ENCODE results near the gene METRNL.

METRNL gene

GRCh38 chr17:83087788-83088360, 8.5 kb downstream of the METRNL start:
- Mint-ChIP-seq H3K9me3 (no peaks in the 10 kb centered on the region), H3K4me1 (peaks cover 16% of the 10 kb centered on the region), H3K4me3 (no peak overlapping the region), H3K27ac (no peak overlapping the region), H3K27me3 (no peaks in the 10 kb centered on the region), H3K36me3 (peaks cover 23% of the 10 kb centered on the region)
- ATAC-seq: no peak

GRCh38 chr17:83088451-83088850, 9.0 kb downstream of the METRNL start:
- H3K36me3 Mint-ChIP-seq: peaks cover 23% of the 10 kb centered on the region
- no peaks in the 10 kb centered on the region for H3K9me3 Mint-ChIP-seq
- H3K27me3 Mint-ChIP-seq: no peaks in the 10 kb centered on the region
- no peak overlapping the region for H3K27ac Mint-ChIP-seq
- H3K4me3 Mint-ChIP-seq: no peak overlapping the region
- ATAC-seq: no peak
- H3K4me1 Mint-ChIP-seq: peaks cover 10% of the 10 kb centered on the region

- peaks cover 27% of the 10 kb centered on the region for H3K36me3 Mint-ChIP-seq
- no peak overlapping the region for H3K4me3 Mint-ChIP-seq
- H3K27ac Mint-ChIP-seq: no peak overlapping the region
- no peak for ATAC-seq
- no peaks in the 10 kb centered on the region for H3K27me3 Mint-ChIP-seq
- H3K4me1 Mint-ChIP-seq: peaks cover 7% of the 10 kb centered on the region
- no peaks in the 10 kb centered on the region for H3K9me3 Mint-ChIP-seq
Observed at GRCh38 chr17:83088909-83089308, 9.5 kb downstream of the METRNL start.

- H3K36me3 Mint-ChIP-seq: peaks cover 32% of the 10 kb centered on the region
- H3K4me1 Mint-ChIP-seq: peaks cover 5% of the 10 kb centered on the region
- no peaks in the 10 kb centered on the region for H3K27me3 Mint-ChIP-seq
- peak; percentile 58 for ATAC-seq
- no peak overlapping the region for H3K4me3 Mint-ChIP-seq
- no peak overlapping the region for H3K27ac Mint-ChIP-seq
- H3K9me3 Mint-ChIP-seq: no peaks in the 10 kb centered on the region
Observed at GRCh38 chr17:83089328-83090132, 10.1 kb downstream of the METRNL start.

- no peak overlapping the region for H3K27ac Mint-ChIP-seq
- H3K9me3 Mint-ChIP-seq: no peaks in the 10 kb centered on the region
- no peaks in the 10 kb centered on the region for H3K27me3 Mint-ChIP-seq
- peaks cover 36% of the 10 kb centered on the region for H3K36me3 Mint-ChIP-seq
- no peaks in the 10 kb centered on the region for H3K4me1 Mint-ChIP-seq
- H3K4me3 Mint-ChIP-seq: no peak overlapping the region
- peak; percentile 22 for ATAC-seq
Observed at GRCh38 chr17:83090444-83091256, 11.2 kb downstream of the METRNL start.

- Mint-ChIP-seq H3K9me3 (no peaks in the 10 kb centered on the region), H3K4me3 (no peak overlapping the region), H3K27ac (no peak overlapping the region), H3K36me3 (peaks cover 40% of the 10 kb centered on the region), H3K27me3 (no peaks in the 10 kb centered on the region), H3K4me1 (no peaks in the 10 kb centered on the region)
- no peak for ATAC-seq
Observed at GRCh38 chr17:83091257-83092141, 12.1 kb downstream of the METRNL start.

- Mint-ChIP-seq H3K9me3 (no peaks in the 10 kb centered on the region), H3K4me1 (peaks cover 5% of the 10 kb centered on the region), H3K27me3 (peaks cover 5% of the 10 kb centered on the region), H3K27ac (no peak overlapping the region), H3K36me3 (peaks cover 40% of the 10 kb centered on the region), H3K4me3 (no peak overlapping the region)
- no peak for ATAC-seq
Observed at GRCh38 chr17:83092186-83092585, 12.8 kb downstream of the METRNL start.

- H3K27ac Mint-ChIP-seq: no peak overlapping the region
- H3K4me3 Mint-ChIP-seq: no peak overlapping the region
- H3K27me3 Mint-ChIP-seq: peaks cover 8% of the 10 kb centered on the region
- peaks cover 6% of the 10 kb centered on the region for H3K4me1 Mint-ChIP-seq
- no peak for ATAC-seq
- H3K36me3 Mint-ChIP-seq: peaks cover 35% of the 10 kb centered on the region
- no peaks in the 10 kb centered on the region for H3K9me3 Mint-ChIP-seq
Observed at GRCh38 chr17:83092931-83093330, 13.5 kb downstream of the METRNL start.

GRCh38 chr17:83093506-83093905, 14.1 kb downstream of the METRNL start:
- no peak overlapping the region for H3K27ac Mint-ChIP-seq
- peaks cover 35% of the 10 kb centered on the region for H3K36me3 Mint-ChIP-seq
- H3K27me3 Mint-ChIP-seq: peaks cover 14% of the 10 kb centered on the region
- H3K9me3 Mint-ChIP-seq: no peaks in the 10 kb centered on the region
- no peak overlapping the region for H3K4me3 Mint-ChIP-seq
- H3K4me1 Mint-ChIP-seq: peaks cover 6% of the 10 kb centered on the region
- ATAC-seq: no peak

GRCh38 chr17:83094291-83094690, 14.9 kb downstream of the METRNL start:
- H3K27me3 Mint-ChIP-seq: peaks cover 18% of the 10 kb centered on the region
- ATAC-seq: no peak
- H3K27ac Mint-ChIP-seq: no peak overlapping the region
- peaks cover 35% of the 10 kb centered on the region for H3K36me3 Mint-ChIP-seq
- no peaks in the 10 kb centered on the region for H3K9me3 Mint-ChIP-seq
- H3K4me1 Mint-ChIP-seq: peaks cover 10% of the 10 kb centered on the region
- H3K4me3 Mint-ChIP-seq: no peak overlapping the region

GRCh38 chr17:83095016-83095415, 15.6 kb downstream of the METRNL start:
- peaks cover 35% of the 10 kb centered on the region for H3K36me3 Mint-ChIP-seq
- no peak overlapping the region for H3K4me3 Mint-ChIP-seq
- ATAC-seq: no peak
- H3K27ac Mint-ChIP-seq: no peak overlapping the region
- peaks cover 17% of the 10 kb centered on the region for H3K4me1 Mint-ChIP-seq
- no peaks in the 10 kb centered on the region for H3K9me3 Mint-ChIP-seq
- peaks cover 25% of the 10 kb centered on the region for H3K27me3 Mint-ChIP-seq

GRCh38 chr17:83096401-83097224, 17.2 kb downstream of the METRNL start:
- peaks cover 33% of the 10 kb centered on the region for H3K36me3 Mint-ChIP-seq

GRCh38 chr17:83097831-83098230, 18.4 kb downstream of the METRNL start:
- ATAC-seq: no peak
- no peak overlapping the region for H3K4me3 Mint-ChIP-seq
- no peaks in the 10 kb centered on the region for H3K9me3 Mint-ChIP-seq
- H3K4me1 Mint-ChIP-seq: peaks cover 37% of the 10 kb centered on the region
- H3K36me3 Mint-ChIP-seq: peaks cover 25% of the 10 kb centered on the region
- H3K27ac Mint-ChIP-seq: no peak overlapping the region
- peaks cover 45% of the 10 kb centered on the region for H3K27me3 Mint-ChIP-seq

More at GRCh38 chr17:83096401-83097224, 17.2 kb downstream of the METRNL start:
- Mint-ChIP-seq H3K4me3 (no peak overlapping the region), H3K9me3 (no peaks in the 10 kb centered on the region), H3K4me1 (peaks cover 33% of the 10 kb centered on the region), H3K27ac (no peak overlapping the region), H3K27me3 (peaks cover 41% of the 10 kb centered on the region)
- no peak for ATAC-seq

All from stimulated activated memory B cell treated with anti-CD40 and anti-IgM and Interleukin-4, amounts not matched to agents 10 μg/mL and 1 μg/mL and 100 μg/mL, for 72 hours (primary cell).